ENCODE data around the gene CFAP206.

Gene CFAP206

GRCh38 chr6:87407901-87408720 lies at the start of gene CFAP206:
CFAP206 (plus strand) TSS chr6:87407972; CDS start chr6:87409840, 1,868 bp downstream.
- DNase-seq: peak; percentile 87 to 88

GRCh38 chr6:87364602-87365252 lies 43.0 kb upstream of the CFAP206 start:
- DNase-seq: no peak

- no peak for DNase-seq
Observed at GRCh38 chr6:87366072-87366827, 41.5 kb upstream of the CFAP206 start.

- no peak for DNase-seq
Observed at GRCh38 chr6:87366899-87367298, 40.9 kb upstream of the CFAP206 start.

GRCh38 chr6:87373377-87373776 lies 34.4 kb upstream of the CFAP206 start:
- no peak for DNase-seq

- no peak for DNase-seq
Observed at GRCh38 chr6:87375315-87375714, 32.5 kb upstream of the CFAP206 start.

- DNase-seq: no peak
Observed at GRCh38 chr6:87376643-87377042, 31.1 kb upstream of the CFAP206 start.

GRCh38 chr6:87378947-87379346 lies 28.8 kb upstream of the CFAP206 start:
- no peak for DNase-seq

- DNase-seq: no peak
Observed at GRCh38 chr6:87382861-87383260, 24.9 kb upstream of the CFAP206 start.

GRCh38 chr6:87384038-87384437 lies 23.7 kb upstream of the CFAP206 start:
- DNase-seq: no peak

- DNase-seq: no peak
Observed at GRCh38 chr6:87384449-87384848, 23.3 kb upstream of the CFAP206 start.

- DNase-seq: no peak
Observed at GRCh38 chr6:87391334-87391733, 16.4 kb upstream of the CFAP206 start.

- peak; percentile 36 to 49 for DNase-seq
Observed at GRCh38 chr6:87393026-87393622, 14.6 kb upstream of the CFAP206 start.

- no peak for DNase-seq
Observed at GRCh38 chr6:87395431-87395830, 12.3 kb upstream of the CFAP206 start.

- DNase-seq: no peak
Observed at GRCh38 chr6:87396595-87397392, 11.0 kb upstream of the CFAP206 start.

GRCh38 chr6:87397656-87398055 lies 10.1 kb upstream of the CFAP206 start:
- no peak for DNase-seq

- no peak for DNase-seq
Observed at GRCh38 chr6:87401832-87402231, 5.9 kb upstream of the CFAP206 start.

GRCh38 chr6:87407561-87407900 lies 241 bp upstream of the CFAP206 start:
- DNase-seq: no peak

- no peak for DNase-seq
Observed at GRCh38 chr6:87408721-87409155, 966 bp downstream of the CFAP206 start.

GRCh38 chr6:87419266-87419665 lies 11.5 kb downstream of the CFAP206 start:
- no peak for DNase-seq

GRCh38 chr6:87420360-87420759 lies 12.6 kb downstream of the CFAP206 start:
- no peak for DNase-seq

- no peak for DNase-seq
Observed at GRCh38 chr6:87421576-87421975, 13.8 kb downstream of the CFAP206 start.
